SK-N-SH treated with all-trans-retinoic acid at 6 μM for 48 hours (cell line): ENCODE results near the gene AMDHD2.

Experiments used
- ARNTL ChIP-seq: fragments of 450-650 bp; formaldehyde crosslinking; IDR thresholded peaks from 2 replicates; pipeline ENCODE4 v1.5.0; 2020; ENCODE audit warnings: low read depth, mild to moderate bottlenecking, moderate library complexity, borderline replicate concordance
- GLIS3 ChIP-seq: fragments of 250-450 bp; sonication (Bioruptor Pico); IDR thresholded peaks from 2 replicates; pipeline ENCODE4 v1.5.0; 2020; ENCODE audit warnings: mild to moderate bottlenecking, moderate library complexity
- ISL1 ChIP-seq: fragments of 250-450 bp; sonication (Bioruptor Pico); IDR thresholded peaks from 2 replicates; pipeline ENCODE4 v2.1.2; 2022; ENCODE audit warnings: mild to moderate bottlenecking, moderate library complexity
- TOX ChIP-seq: fragments of 250-450 bp; sonication (Bioruptor Pico); IDR thresholded peaks from 2 replicates; pipeline ENCODE4 v1.8.0; 2021; ENCODE audit warnings: mild to moderate bottlenecking, moderate library complexity, borderline replicate concordance
- ZFP3 ChIP-seq: fragments of 250-450 bp; sonication (Bioruptor Pico); IDR thresholded peaks from 2 replicates; pipeline ENCODE4 v1.5.0; 2020; ENCODE audit warnings: mild to moderate bottlenecking, moderate library complexity
- ZFP30 ChIP-seq: fragments of 450-650 bp; formaldehyde crosslinking; IDR thresholded peaks from 2 replicates; pipeline ENCODE4 v1.5.0; 2022; ENCODE audit warnings: mild to moderate bottlenecking, moderate library complexity
- TF ChIP-seq, protein P1 (sequence below): fragments of 250-450 bp; sonication (Bioruptor Pico); IDR thresholded peaks from 2 replicates; pipeline ENCODE4 v1.8.0; 2021; ENCODE audit warnings: low read depth, mild to moderate bottlenecking, moderate library complexity, borderline replicate concordance
- TF ChIP-seq, protein P2 (sequence below): fragments of 250-450 bp; sonication (Bioruptor Pico); IDR thresholded peaks from 2 replicates; pipeline ENCODE4 v1.5.1; 2021; ENCODE audit warnings: mild to moderate bottlenecking, moderate library complexity
- TF ChIP-seq, protein P3 (sequence below): fragments of 250-450 bp; sonication (Bioruptor Pico); IDR thresholded peaks from 2 replicates; pipeline ENCODE4 v1.8.0; 2020; ENCODE audit warnings: mild to moderate bottlenecking, moderate library complexity, borderline replicate concordance

DNA sequence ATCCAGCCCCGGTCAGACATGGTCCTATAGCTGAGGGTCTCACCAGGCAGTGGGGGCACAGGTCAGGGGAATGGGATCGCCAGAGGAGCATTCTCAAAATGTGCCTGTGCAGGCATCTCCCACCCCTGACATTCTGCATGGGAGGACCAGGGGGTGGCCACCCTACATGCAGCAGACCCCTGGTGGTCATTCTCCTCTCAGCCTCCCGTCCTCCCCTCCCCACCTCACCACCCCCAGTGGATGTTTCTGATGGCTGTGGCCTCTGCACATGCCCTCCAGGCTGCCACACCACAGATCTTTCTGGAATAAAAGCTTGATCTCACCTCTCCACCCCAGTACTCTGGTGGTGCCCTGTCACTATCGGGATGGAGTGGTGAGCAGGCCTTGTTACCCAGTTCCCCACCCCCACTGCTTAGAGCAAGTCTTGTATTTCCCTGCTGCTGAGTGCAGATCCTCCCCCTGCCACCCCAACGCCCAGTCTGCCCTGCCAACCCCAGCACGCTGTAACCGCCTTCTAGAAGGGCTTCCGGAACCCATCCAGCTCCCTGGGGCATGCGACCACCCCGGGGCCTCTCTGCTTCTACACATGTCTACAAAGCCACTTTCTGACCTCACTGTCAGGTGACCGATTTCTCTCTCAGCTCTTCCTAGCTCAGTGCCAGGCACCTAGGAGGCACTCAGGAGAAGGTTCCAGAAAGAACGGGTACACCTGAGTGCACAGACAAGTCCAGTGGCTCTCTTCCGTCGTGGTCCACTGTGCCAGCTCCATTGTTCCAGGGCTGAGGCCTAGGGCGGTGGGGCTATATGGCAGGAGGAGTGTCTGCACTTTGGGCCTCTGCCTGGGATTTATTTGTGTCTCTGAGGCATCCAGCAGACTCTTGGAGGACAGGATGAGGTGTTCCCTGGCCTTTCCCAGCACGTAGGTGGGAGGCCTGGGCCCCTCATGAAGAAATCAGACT, 36.0 kb upstream of the AMDHD2 start:
- TF ChIP-seq ZFP3 (CRISPR knock-in tag) (no peak), ARNTL (no peak), GLIS3 (CRISPR knock-in tag) (no peak), TOX (CRISPR knock-in tag) (no peak), ISL1 (CRISPR knock-in tag) (no peak), ZFP30 (CRISPR knock-in tag) (no peak)
- TF ChIP-seq, protein P1, sequence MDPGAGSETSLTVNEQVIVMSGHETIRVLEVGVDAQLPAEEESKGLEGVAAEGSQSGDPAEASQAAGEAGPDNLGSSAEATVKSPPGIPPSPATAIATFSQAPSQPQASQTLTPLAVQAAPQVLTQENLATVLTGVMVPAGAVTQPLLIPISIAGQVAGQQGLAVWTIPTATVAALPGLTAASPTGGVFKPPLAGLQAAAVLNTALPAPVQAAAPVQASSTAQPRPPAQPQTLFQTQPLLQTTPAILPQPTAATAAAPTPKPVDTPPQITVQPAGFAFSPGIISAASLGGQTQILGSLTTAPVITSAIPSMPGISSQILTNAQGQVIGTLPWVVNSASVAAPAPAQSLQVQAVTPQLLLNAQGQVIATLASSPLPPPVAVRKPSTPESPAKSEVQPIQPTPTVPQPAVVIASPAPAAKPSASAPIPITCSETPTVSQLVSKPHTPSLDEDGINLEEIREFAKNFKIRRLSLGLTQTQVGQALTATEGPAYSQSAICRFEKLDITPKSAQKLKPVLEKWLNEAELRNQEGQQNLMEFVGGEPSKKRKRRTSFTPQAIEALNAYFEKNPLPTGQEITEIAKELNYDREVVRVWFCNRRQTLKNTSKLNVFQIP (CRISPR knock-in tag) = no peak
- TF ChIP-seq, protein P2, sequence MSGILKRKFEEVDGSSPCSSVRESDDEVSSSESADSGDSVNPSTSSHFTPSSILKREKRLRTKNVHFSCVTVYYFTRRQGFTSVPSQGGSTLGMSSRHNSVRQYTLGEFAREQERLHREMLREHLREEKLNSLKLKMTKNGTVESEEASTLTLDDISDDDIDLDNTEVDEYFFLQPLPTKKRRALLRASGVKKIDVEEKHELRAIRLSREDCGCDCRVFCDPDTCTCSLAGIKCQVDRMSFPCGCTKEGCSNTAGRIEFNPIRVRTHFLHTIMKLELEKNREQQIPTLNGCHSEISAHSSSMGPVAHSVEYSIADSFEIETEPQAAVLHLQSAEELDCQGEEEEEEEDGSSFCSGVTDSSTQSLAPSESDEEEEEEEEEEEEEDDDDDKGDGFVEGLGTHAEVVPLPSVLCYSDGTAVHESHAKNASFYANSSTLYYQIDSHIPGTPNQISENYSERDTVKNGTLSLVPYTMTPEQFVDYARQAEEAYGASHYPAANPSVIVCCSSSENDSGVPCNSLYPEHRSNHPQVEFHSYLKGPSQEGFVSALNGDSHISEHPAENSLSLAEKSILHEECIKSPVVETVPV (CRISPR knock-in tag) = no peak
- TF ChIP-seq, protein P3, sequence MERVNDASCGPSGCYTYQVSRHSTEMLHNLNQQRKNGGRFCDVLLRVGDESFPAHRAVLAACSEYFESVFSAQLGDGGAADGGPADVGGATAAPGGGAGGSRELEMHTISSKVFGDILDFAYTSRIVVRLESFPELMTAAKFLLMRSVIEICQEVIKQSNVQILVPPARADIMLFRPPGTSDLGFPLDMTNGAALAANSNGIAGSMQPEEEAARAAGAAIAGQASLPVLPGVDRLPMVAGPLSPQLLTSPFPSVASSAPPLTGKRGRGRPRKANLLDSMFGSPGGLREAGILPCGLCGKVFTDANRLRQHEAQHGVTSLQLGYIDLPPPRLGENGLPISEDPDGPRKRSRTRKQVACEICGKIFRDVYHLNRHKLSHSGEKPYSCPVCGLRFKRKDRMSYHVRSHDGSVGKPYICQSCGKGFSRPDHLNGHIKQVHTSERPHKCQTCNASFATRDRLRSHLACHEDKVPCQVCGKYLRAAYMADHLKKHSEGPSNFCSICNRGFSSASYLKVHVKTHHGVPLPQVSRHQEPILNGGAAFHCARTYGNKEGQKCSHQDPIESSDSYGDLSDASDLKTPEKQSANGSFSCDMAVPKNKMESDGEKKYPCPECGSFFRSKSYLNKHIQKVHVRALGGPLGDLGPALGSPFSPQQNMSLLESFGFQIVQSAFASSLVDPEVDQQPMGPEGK = no peak
